Uterus (tissue), 2 donors: Measurements from ENCODE around the gene GGA2.

Source experiments
- POLR2A ChIP-seq, 2 donors: fragments of 450-650 bp; IDR thresholded peaks; one replicate each; pipeline ENCODE4 v1.6.1; 2016; ENCODE audit warnings: antibody characterized with exemption in 2 of 2, mild to moderate bottlenecking in 1 of 2, moderate library complexity in 1 of 2
- TF ChIP-seq, protein P1 (sequence below), 4 experiments: fragments of 200-600 bp in 2 of 4; fragments of 450-650 bp in 2 of 4; sonication (generic) in 2 of 4; IDR thresholded peaks; one replicate each; pipeline ENCODE4 v1.5.1; 2016 to 2019; ENCODE audit warnings: antibody characterized with exemption in 4 of 4, mild to moderate bottlenecking in 2 of 4, moderate library complexity in 1 of 4

DNA sequence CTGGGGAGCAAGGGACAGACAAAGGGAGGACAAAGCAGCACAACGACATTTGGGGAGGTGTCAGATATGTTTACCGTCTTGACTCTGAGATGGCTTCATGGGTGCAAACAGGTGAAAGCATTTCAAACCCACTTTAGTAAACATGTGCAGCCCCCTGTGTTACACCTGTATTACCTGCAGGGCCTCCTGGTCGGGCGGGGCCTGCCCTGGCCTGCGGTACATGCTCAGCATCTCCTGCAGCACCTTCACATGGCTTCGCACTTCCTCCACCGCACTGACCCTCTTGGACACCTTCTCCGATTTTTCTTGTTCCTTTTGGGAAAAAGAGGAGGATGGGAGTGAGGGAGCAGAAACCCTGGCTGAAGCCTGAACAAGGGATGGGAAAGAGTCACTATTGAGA is 24.5 kb downstream of the GGA2 start:
- TF ChIP-seq, protein P1, sequence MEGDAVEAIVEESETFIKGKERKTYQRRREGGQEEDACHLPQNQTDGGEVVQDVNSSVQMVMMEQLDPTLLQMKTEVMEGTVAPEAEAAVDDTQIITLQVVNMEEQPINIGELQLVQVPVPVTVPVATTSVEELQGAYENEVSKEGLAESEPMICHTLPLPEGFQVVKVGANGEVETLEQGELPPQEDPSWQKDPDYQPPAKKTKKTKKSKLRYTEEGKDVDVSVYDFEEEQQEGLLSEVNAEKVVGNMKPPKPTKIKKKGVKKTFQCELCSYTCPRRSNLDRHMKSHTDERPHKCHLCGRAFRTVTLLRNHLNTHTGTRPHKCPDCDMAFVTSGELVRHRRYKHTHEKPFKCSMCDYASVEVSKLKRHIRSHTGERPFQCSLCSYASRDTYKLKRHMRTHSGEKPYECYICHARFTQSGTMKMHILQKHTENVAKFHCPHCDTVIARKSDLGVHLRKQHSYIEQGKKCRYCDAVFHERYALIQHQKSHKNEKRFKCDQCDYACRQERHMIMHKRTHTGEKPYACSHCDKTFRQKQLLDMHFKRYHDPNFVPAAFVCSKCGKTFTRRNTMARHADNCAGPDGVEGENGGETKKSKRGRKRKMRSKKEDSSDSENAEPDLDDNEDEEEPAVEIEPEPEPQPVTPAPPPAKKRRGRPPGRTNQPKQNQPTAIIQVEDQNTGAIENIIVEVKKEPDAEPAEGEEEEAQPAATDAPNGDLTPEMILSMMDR (IDR thresholded peaks at IDR 0.05) = no peak
- no peak for TF ChIP-seq POLR2A (IDR thresholded peaks at IDR 0.05)
